IMR-90 (cell line): ENCODE measurements around the gene TTLL12. TPM values are rescaled to one million over a fixed set of nuclear protein-coding genes. Genes with fewer than 3 reads are reported as not detected.
A peak's percentile ranks its signal among the peaks of the same experiment; 100 is the strongest.

Experiments used
- ATAC-seq: fragments of 200-7000 bp; cut with Tn5 transposase; 2 replicates; pipeline ENCODE4 v1.9.1; 2020; ENCODE audit warnings: low read depth, mild to moderate bottlenecking, moderate library complexity
- BruUV-seq: library from RNA; stranded (reverse); fragments of 400-500 nt; replicated peaks from 2 replicates; lab custom pipeline; 2021; lab: Mats Ljungman, UMichigan
- CTCF ChIA-PET: fragments of 300-600 bp; formaldehyde crosslinking; extraction: SDS; loops from one replicate; lab custom pipeline; 2021; ENCODE audit warnings: antibody characterized with exemption; lab: Yijun Ruan, JAX
- POLR2A ChIA-PET: fragments of 300-600 bp; sonication (Branson Sonifier 250); formaldehyde crosslinking; loops from one replicate; lab custom pipeline; 2022; ENCODE audit warnings: antibody characterized with exemption; ENCODE audit not compliant: unreplicated experiment; lab: Charles Lee
- DNase-seq: peaks from one replicate; pipeline ENCODE4 v3.0.0; 2013
- H2AFZ ChIP-seq: replicated peaks from 2 replicates; pipeline ENCODE3; 2013; ENCODE audit warnings: low read length, mild to moderate bottlenecking; ENCODE audit not compliant: poor library complexity
- H2AK5ac ChIP-seq: 2 replicates; pipeline ENCODE4 v1.6.1; 2013; ENCODE audit warnings: low read depth, low read length, inconsistent platforms
- H2AK9ac ChIP-seq: replicated peaks from 2 replicates; pipeline ENCODE3; 2013; ENCODE audit warnings: mild to moderate bottlenecking, low read depth, low read length, moderate library complexity; ENCODE audit not compliant: poor library complexity
- H2BK120ac ChIP-seq: 2 replicates; pipeline ENCODE4 v1.6.1; 2013; ENCODE audit warnings: low read depth, low read length, inconsistent platforms
- H2BK15ac ChIP-seq: 3 replicates; pipeline ENCODE4 v1.6.1; 2013; ENCODE audit warnings: low read depth, low read length, inconsistent platforms
- H2BK20ac ChIP-seq: 2 replicates; pipeline ENCODE4 v1.6.1; 2013; ENCODE audit warnings: low read depth, mild to moderate bottlenecking, inconsistent platforms, low read length, moderate library complexity
- H2BK5ac ChIP-seq: 2 replicates; pipeline ENCODE4 v1.6.1; 2013; ENCODE audit warnings: mild to moderate bottlenecking, low read depth, low read length, inconsistent platforms; ENCODE audit not compliant: poor library complexity, severe bottlenecking
- H3K14ac ChIP-seq: replicated peaks from 2 replicates; pipeline ENCODE4 v1.6.1; 2013; ENCODE audit warnings: low read depth, low read length, inconsistent platforms
- H3K18ac ChIP-seq: 2 replicates; pipeline ENCODE4 v1.6.1; 2013; ENCODE audit warnings: low read depth, low read length, control low read depth
- H3K23ac ChIP-seq: 2 replicates; pipeline ENCODE4 v1.6.1; 2013; ENCODE audit warnings: low read depth, low read length, inconsistent platforms
- H3K27ac ChIP-seq: 2 replicates; pipeline ENCODE4 v1.5.1; 2013; ENCODE audit warnings: mild to moderate bottlenecking, control low read depth, low read length; ENCODE audit not compliant: insufficient read depth
- H3K27me3 ChIP-seq: 2 replicates; pipeline ENCODE4 v1.6.1; 2013; ENCODE audit warnings: low read length; ENCODE audit not compliant: control insufficient read depth, insufficient read depth
- H3K36me3 ChIP-seq: 2 replicates; pipeline ENCODE4 v1.6.1; 2013; ENCODE audit warnings: low read length, mixed read lengths; ENCODE audit not compliant: control insufficient read depth, insufficient read depth
- H3K4ac ChIP-seq: 2 replicates; pipeline ENCODE4 v1.6.1; 2013; ENCODE audit warnings: low read depth, low read length, inconsistent platforms
- H3K4me1 ChIP-seq: 2 replicates; pipeline ENCODE4 v1.6.1; 2013; ENCODE audit warnings: low read length, mixed read lengths; ENCODE audit not compliant: control insufficient read depth, insufficient read depth
- H3K4me2 ChIP-seq: 2 replicates; pipeline ENCODE4 v1.6.1; 2013; ENCODE audit warnings: low read depth, mild to moderate bottlenecking, control low read depth, low read length, moderate library complexity
- H3K4me3 ChIP-seq: 2 replicates; pipeline ENCODE4 v1.5.1; 2013; ENCODE audit warnings: low read depth, mild to moderate bottlenecking, control low read depth, low read length, moderate library complexity; ENCODE audit not compliant: insufficient read depth
- H3K56ac ChIP-seq: 2 replicates; pipeline ENCODE4 v1.6.1; 2013; ENCODE audit warnings: low read length, inconsistent platforms; ENCODE audit not compliant: insufficient read depth; ENCODE audit errors: extremely low read depth
- H3K79me1 ChIP-seq, 2 experiments: 2 replicates each; pipeline ENCODE4 v1.6.1; 2013; ENCODE audit warnings: low read length in 2 of 2, inconsistent platforms in 1 of 2, low read depth in 1 of 2
- H3K9ac ChIP-seq: 2 replicates; pipeline ENCODE4 v1.6.1; 2013; ENCODE audit warnings: low read depth, low read length, control low read depth
- H3K9me1 ChIP-seq: 2 replicates; pipeline ENCODE4 v1.6.1; 2013; ENCODE audit warnings: low read length, inconsistent platforms; ENCODE audit not compliant: insufficient read depth
- H3K9me3 ChIP-seq: 2 replicates; pipeline ENCODE4 v1.6.1; 2013; ENCODE audit warnings: low read length; ENCODE audit not compliant: control insufficient read depth, insufficient read depth
- H4K20me1 ChIP-seq: 2 replicates; pipeline ENCODE4 v1.6.1; 2013; ENCODE audit warnings: low read length, inconsistent platforms; ENCODE audit not compliant: insufficient read depth
- H4K5ac ChIP-seq: 2 replicates; pipeline ENCODE4 v1.6.1; 2013; ENCODE audit warnings: mild to moderate bottlenecking, low read depth, low read length, control low read depth
- H4K8ac ChIP-seq, 2 experiments: 2 replicates each; pipeline ENCODE4 v1.6.1; 2013; ENCODE audit warnings: low read depth in 2 of 2, low read length in 2 of 2, control low read depth in 1 of 2, inconsistent platforms in 1 of 2
- H4K91ac ChIP-seq: 2 replicates; pipeline ENCODE4 v1.6.1; 2013; ENCODE audit warnings: low read depth, low read length, inconsistent platforms; ENCODE audit not compliant: insufficient read depth
- BHLHE40 ChIP-seq: fragments of 150-350 bp; IDR thresholded peaks from 2 replicates; pipeline ENCODE4 v1.6.1; 2016; ENCODE audit warnings: mild to moderate bottlenecking, low read depth, low read length
- CTCF ChIP-seq: conservative IDR thresholded peaks from 2 replicates; pipeline ENCODE4 v1.5.1; 2012; ENCODE audit warnings: mild to moderate bottlenecking, low read depth, low read length, improper control_type of control experiment
- FOS ChIP-seq: fragments of 150-350 bp; IDR thresholded peaks from 2 replicates; pipeline ENCODE4 v1.6.1; 2016; ENCODE audit warnings: low read depth, low read length
- MAFK ChIP-seq: IDR thresholded peaks from 2 replicates; pipeline ENCODE4 v1.6.1; 2012; ENCODE audit warnings: low read depth, low read length, improper control_type of control experiment
- MAZ ChIP-seq: IDR thresholded peaks from 2 replicates; pipeline ENCODE4 v1.6.1; 2012; ENCODE audit warnings: low read depth, mild to moderate bottlenecking, low read length, improper control_type of control experiment, moderate library complexity, borderline replicate concordance
- MXI1 ChIP-seq: IDR thresholded peaks from 2 replicates; pipeline ENCODE4 v1.6.1; 2012; ENCODE audit warnings: low read depth, mild to moderate bottlenecking, low read length, moderate library complexity, borderline replicate concordance
- NFE2L2 ChIP-seq: fragments of 150-350 bp; IDR thresholded peaks from 2 replicates; pipeline ENCODE4 v1.6.1; 2016; ENCODE audit warnings: low read depth, mild to moderate bottlenecking, low read length
- RAD21 ChIP-seq: IDR thresholded peaks from 2 replicates; pipeline ENCODE4 v1.6.1; 2012; ENCODE audit warnings: low read length, improper control_type of control experiment
- RCOR1 ChIP-seq: IDR thresholded peaks from 2 replicates; pipeline ENCODE4 v1.6.1; 2012; ENCODE audit warnings: mild to moderate bottlenecking, low read length, improper control_type of control experiment; ENCODE audit not compliant: insufficient replicate concordance
- RFX5 ChIP-seq: IDR thresholded peaks from 2 replicates; pipeline ENCODE4 v1.8.0; 2012; ENCODE audit warnings: low read depth, mild to moderate bottlenecking, low read length, moderate library complexity
- SMC3 ChIP-seq: fragments of 150-350 bp; IDR thresholded peaks from 2 replicates; pipeline ENCODE4 v1.6.1; 2016; ENCODE audit warnings: low read depth, mild to moderate bottlenecking, antibody characterized with exemption, low read length, moderate library complexity
- USF2 ChIP-seq: fragments of 150-350 bp; IDR thresholded peaks from 2 replicates; pipeline ENCODE4 v1.6.1; 2017; ENCODE audit warnings: mild to moderate bottlenecking, antibody characterized with exemption, low read length, low read depth
- WGBS, 2 experiments: methylation state at CpG; one replicate each; pipeline versions ENCODE4 v1.1.5 to v1.1.7; 2013; ENCODE audit warnings: missing lambda C conversion rate in 2 of 2; ENCODE audit not compliant: insufficient read length in 1 of 2; ENCODE audit errors: extremely low coverage in 2 of 2; 5-methylcytosine and 5-hydroxymethylcytosine counted together
- dilution Hi-C: fragments of 300-500 bp; cut with HindIII; formaldehyde crosslinking; loops from one replicate; pipeline ENCODE4 v1.14.3; 2018; ENCODE audit warnings: low sequenced_read_pairs; ENCODE audit not compliant: unreplicated experiment
- in situ Hi-C: fragments of 300-500 bp; cut with MboI; formaldehyde crosslinking; loops from 3 replicates; pipeline ENCODE4 v1.14.3; 2019; ENCODE audit warnings: low sequenced_read_pairs, inconsistent platforms, mixed read lengths
- intact Hi-C: fragments of 100-400 bp; cut with micrococcal nuclease; formaldehyde crosslinking; loops from 2 replicates; pipeline ENCODE4 v1.10.0; 2022
- polyA plus RNA-seq, 3 experiments: library from polyadenylated mRNA; depleted of rRNA; stranded (reverse); fragments of >200 nt; gene quantifications; 2 replicates each; pipeline ENCODE4 v1.2.3, GENCODE V29; 2012; ENCODE audit warnings: low replicate concordance in 1 of 3
- total RNA-seq: library from RNA; depleted of rRNA; stranded (reverse); fragments of >200 nt; gene quantifications from 2 replicates; pipeline ENCODE4 v1.2.3, GENCODE V29; 2012

The TTLL12 gene
- total and polyA plus RNA-seq, 2 of the 4 experiments (the other 2 are of a cell fraction) = 20.9 to 30.1 TPM

- DNase-seq = no peak
- in situ Hi-C loops = no loop called here
- Histone ChIP-seq H3K9me3 (no peaks in the 10 kb centered on the region), H2BK15ac (no peak overlapping the region), H2AK9ac (peak overlapping the region; percentile 91), H2BK20ac (no peak overlapping the region; the same call in 1 of the 2 replicates), H4K20me1 (peaks cover 27% of the 10 kb centered on the region), H3K18ac (no peak overlapping the region), H3K27me3 (no peaks in the 10 kb centered on the region), H3K36me3 (peaks cover 2% of the 10 kb centered on the region; the same call in 1 of the 2 replicates), H2BK5ac (peak overlapping the region; percentile 61), H3K4me3 (peak overlapping the region; percentile 76), H4K91ac (peak overlapping the region; percentile 76), H3K4me2 (peak overlapping the region; percentile 98), H4K8ac (peak overlapping the region; percentile 32 to 72), H3K14ac (peak overlapping the region; percentile 89), H3K4ac (peak overlapping the region; percentile 84), H3K79me1 (peaks cover 7 to 55% of the 10 kb centered on the region in 2 experiments), H3K9ac (peak overlapping the region; percentile 71), H2BK120ac (peak overlapping the region; percentile 44; the same call in 1 of the 2 replicates), H3K4me1 (peaks cover 11% of the 10 kb centered on the region), H2AFZ (peak overlapping the region; percentile 96), H3K27ac (peak overlapping the region; percentile 82), H4K5ac (peak overlapping the region; percentile 59; the same call in 1 of the 2 replicates), H2AK5ac (peak overlapping the region; percentile 71), H3K9me1 (peaks cover 13% of the 10 kb centered on the region; the same call in 1 of the 2 replicates), H3K23ac (peak overlapping the region; percentile 58; the same call in 1 of the 2 replicates), H3K56ac (no peak overlapping the region)
- intact Hi-C loops = no loop called here
- ATAC-seq = peak; percentile 1; the same call in 1 of the 2 replicates
- WGBS, 2 experiments = 24% methylated on average over 10 of the region's 18 CpGs; no CpG with 5 or more reads in 1 of the 2 experiments
- POLR2A ChIA-PET = no interaction called here
- CTCF ChIA-PET = interaction anchor here (0.7 kb wide), 1 partner anchor 36 kb away, joined by 3 read pairs; no protein-coding TSS in a partner anchor
- dilution Hi-C loops = no loop called here
- BruUV-seq = no TSS peak
- no peak for TF ChIP-seq MXI1
- no peak for TF ChIP-seq RAD21
- TF ChIP-seq BHLHE40 = no peak
- TF ChIP-seq CTCF = no peak
- no peak for TF ChIP-seq FOS
- TF ChIP-seq NFE2L2 = no peak
- TF ChIP-seq SMC3 = no peak
- no peak for TF ChIP-seq MAZ
- no peak for TF ChIP-seq RCOR1
- TF ChIP-seq MAFK = no peak
- TF ChIP-seq USF2 = no peak
- no peak for TF ChIP-seq RFX5
These were observed 35.0 kb downstream of the TTLL12 start for GRCh38 chr22:43152003-43152356.
